ENCODE results near the gene NPPB. TPM values are rescaled to one million over a fixed set of nuclear protein-coding genes. Genes with fewer than 3 reads are reported as not detected.
A peak's percentile ranks its signal among the peaks of the same experiment; 100 is the strongest.

The NPPB gene
- total RNA-seq, 3 donors from 2014 or later = not detected

DNA sequence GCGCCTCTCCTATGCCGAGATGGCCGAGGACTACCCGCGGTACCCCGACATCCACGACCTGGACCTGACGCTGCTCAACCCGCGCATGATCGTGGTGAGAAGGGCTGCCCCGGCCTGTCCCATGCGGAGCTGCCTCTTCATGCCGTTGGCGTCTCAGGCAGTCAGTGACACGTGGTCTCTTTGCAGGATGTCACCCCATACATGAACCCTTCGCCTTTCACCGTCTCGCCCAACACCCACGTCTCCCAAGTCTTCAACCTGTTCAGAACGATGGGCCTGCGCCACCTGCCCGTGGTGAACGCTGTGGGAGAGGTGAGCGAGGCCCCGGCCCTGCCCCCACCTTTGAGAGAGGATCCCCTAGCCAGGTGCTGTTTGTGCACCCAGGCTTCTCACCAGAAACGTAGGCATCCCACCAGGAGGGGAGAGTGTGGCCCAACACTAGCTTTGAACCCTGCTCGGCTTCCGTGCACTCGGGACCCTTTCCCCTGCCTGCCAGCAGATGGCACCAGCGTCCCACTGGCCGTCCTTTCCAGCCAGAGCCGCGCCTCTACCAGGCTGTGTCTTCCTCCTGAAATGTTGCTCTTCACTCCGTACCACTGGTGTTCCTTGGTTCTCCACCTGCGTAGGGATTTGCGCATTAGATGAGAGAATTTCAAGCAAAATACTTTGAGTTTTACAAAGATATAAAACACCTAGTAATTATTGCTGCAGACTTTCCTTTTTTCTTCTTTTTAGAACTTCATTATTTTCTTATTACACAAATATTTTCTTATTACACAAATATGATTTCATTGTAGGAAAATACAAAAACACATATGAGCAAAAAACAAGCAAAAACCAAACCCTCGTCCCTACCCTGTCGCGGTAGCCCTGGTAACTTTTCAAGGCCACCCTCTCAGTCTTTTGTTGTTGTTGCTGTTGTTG lies 20.1 kb downstream of the NPPB start:
- TF ChIP-seq POLR2AphosphoS5 (IDR thresholded peaks at IDR 0.05) (peak in 2 of 3 donors; percentile 34 to 54), POLR2A (IDR thresholded peaks at IDR 0.05) (no peak)
- TF ChIP-seq, protein P1, sequence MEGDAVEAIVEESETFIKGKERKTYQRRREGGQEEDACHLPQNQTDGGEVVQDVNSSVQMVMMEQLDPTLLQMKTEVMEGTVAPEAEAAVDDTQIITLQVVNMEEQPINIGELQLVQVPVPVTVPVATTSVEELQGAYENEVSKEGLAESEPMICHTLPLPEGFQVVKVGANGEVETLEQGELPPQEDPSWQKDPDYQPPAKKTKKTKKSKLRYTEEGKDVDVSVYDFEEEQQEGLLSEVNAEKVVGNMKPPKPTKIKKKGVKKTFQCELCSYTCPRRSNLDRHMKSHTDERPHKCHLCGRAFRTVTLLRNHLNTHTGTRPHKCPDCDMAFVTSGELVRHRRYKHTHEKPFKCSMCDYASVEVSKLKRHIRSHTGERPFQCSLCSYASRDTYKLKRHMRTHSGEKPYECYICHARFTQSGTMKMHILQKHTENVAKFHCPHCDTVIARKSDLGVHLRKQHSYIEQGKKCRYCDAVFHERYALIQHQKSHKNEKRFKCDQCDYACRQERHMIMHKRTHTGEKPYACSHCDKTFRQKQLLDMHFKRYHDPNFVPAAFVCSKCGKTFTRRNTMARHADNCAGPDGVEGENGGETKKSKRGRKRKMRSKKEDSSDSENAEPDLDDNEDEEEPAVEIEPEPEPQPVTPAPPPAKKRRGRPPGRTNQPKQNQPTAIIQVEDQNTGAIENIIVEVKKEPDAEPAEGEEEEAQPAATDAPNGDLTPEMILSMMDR (IDR thresholded peaks at IDR 0.05) = peak; percentile 79 to 97 (median 90)
- H3K9me3 ChIP-seq = no peaks in the 10 kb centered on the region
- peaks cover 9% of the 10 kb centered on the region for H3K36me3 ChIP-seq
- DNase-seq (ENCODE audit: low spot score in 2 of 2) = peak; percentile 53 to 73
- H3K4me3 ChIP-seq = no peak overlapping the region
- no peaks in the 10 kb centered on the region for H3K27me3 ChIP-seq
- intact Hi-C loops (cut with DNase I; ENCODE audit: low total_unique reads) = no loop called here
- no peak overlapping the region for H3K27ac ChIP-seq
- no peaks in the 10 kb centered on the region for H3K4me1 ChIP-seq

DNA sequence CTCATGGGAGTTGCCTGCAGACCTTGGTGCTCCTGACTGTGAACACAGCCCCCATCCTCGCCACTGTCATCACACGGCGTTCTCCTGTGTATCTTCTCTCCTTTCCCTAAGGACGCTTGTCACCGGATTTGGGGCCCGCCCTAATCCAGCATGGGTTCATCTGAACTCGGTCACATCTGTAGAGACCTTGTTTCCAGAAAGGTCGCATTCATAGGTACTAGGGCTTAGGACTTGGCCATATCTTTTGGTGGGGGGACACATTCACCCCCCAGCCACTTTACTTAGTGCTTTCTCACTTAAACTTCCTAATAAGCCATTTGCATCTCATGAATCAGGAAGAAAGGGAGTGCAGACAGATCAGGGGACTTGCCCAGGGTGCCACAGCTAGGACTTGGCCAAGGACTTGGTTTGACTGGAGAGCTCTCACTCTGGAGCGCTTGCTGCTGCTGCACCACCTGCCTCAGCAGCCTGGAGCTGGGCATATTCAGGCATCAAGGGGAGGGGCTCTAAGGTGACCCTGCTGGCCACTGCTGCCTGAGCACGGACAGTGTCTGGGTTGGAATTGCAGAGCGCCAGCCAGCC lies 20.9 kb downstream of the NPPB start:
- H3K4me3 ChIP-seq = no peak overlapping the region
- H3K27me3 ChIP-seq = no peaks in the 10 kb centered on the region
- H3K36me3 ChIP-seq = peaks cover 9% of the 10 kb centered on the region
- H3K9me3 ChIP-seq = no peaks in the 10 kb centered on the region
- TF ChIP-seq, protein P1 (IDR thresholded peaks at IDR 0.05) = no peak
- no peak for TF ChIP-seq POLR2AphosphoS5 (IDR thresholded peaks at IDR 0.05)
- no peak for TF ChIP-seq POLR2A (IDR thresholded peaks at IDR 0.05)
- DNase-seq (ENCODE audit: low spot score in 2 of 2) = no peak
- no peak overlapping the region for H3K27ac ChIP-seq
- intact Hi-C loops (cut with DNase I; ENCODE audit: low total_unique reads) = no loop called here
- no peaks in the 10 kb centered on the region for H3K4me1 ChIP-seq

DNA sequence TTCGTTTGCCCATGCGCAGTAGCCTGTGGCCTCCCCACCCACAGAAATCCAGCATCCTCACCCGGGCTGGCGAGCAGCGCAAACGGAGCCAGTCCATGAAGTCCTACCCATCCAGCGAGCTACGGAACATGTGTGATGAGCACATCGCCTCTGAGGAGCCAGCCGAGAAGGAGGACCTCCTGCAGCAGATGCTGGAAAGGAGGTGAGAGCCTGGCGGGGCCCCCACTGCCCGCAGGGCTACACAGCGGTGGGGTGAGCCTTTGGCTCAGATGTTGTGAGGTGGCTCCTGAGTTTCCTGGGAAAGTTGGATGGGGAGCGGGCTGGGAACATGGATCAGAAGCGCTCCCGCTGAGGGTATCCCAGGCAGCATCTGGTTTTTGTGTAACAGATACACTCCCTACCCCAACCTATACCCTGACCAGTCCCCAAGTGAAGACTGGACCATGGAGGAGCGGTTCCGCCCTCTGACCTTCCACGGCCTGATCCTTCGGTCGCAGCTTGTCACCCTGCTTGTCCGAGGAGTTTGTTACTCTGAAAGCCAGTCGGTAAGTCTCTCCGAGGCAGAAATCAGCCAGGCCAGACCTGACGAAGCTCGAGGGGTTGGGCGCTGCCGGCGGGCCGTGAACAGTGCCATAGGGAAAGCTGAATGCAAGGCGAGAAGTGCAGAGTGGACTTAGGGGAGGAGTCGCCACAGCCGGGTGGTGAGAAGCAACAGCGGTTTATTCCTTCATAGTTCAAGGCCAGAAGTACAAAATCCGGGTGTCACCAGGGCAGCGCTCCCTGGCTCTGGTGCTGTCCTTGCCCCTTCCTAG lies 21.6 kb downstream of the NPPB start:
- no peaks in the 10 kb centered on the region for H3K4me1 ChIP-seq
- no peaks in the 10 kb centered on the region for H3K9me3 ChIP-seq
- TF ChIP-seq POLR2A (IDR thresholded peaks at IDR 0.05) (no peak), POLR2AphosphoS5 (IDR thresholded peaks at IDR 0.05) (no peak)
- TF ChIP-seq, protein P1 (IDR thresholded peaks at IDR 0.05) = no peak
- no peak for DNase-seq (ENCODE audit: low spot score in 2 of 2)
- H3K36me3 ChIP-seq = peaks cover 9% of the 10 kb centered on the region
- H3K4me3 ChIP-seq = no peak overlapping the region
- no peaks in the 10 kb centered on the region for H3K27me3 ChIP-seq
- no peak overlapping the region for H3K27ac ChIP-seq
- intact Hi-C loops (cut with DNase I; ENCODE audit: low total_unique reads) = no loop called here

DNA sequence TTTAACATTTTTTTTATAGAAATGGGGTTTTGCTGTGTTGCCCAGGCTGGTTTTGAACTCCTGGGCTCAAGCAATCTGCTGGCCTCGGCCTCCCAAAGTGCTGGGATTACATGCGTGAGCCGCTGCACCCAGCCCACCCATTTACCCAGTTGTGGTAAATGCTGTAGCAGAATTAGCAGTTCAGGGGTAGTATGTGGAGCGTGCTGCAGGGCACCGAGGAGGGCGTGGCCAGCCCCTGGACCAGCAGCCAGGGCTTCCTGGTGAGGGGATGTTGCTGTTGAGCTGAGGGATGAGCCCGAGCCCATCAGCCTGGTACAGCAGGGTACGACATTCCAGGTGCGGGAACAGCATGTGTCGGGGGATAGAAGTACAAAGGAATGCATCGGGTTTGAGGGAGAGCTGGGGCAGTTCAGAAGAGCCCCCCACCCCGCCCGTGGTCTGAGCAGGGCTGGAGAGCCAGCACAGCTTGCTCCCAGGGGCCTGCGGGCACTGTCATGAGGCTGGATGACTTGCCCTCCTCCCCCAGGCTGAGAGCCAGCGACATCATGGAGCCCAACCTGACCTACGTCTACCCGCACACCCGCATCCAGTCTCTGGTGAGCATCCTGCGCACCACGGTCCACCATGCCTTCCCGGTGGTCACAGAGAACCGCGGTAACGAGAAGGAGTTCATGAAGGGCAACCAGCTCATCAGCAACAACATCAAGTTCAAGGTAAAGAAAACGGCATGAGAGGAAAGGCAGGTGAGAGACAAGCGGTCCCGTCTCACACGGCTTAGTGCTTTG lies 23.1 kb downstream of the NPPB start:
- no peak for DNase-seq (ENCODE audit: low spot score in 2 of 2)
- TF ChIP-seq, protein P1 (IDR thresholded peaks at IDR 0.05) = no peak
- no peak for TF ChIP-seq POLR2A (IDR thresholded peaks at IDR 0.05)
- no peak for TF ChIP-seq POLR2AphosphoS5 (IDR thresholded peaks at IDR 0.05)
- Histone ChIP-seq H3K36me3 (no peaks in the 10 kb centered on the region), H3K9me3 (no peaks in the 10 kb centered on the region), H3K4me1 (no peaks in the 10 kb centered on the region), H3K27me3 (no peaks in the 10 kb centered on the region), H3K27ac (no peak overlapping the region), H3K4me3 (no peak overlapping the region)
- intact Hi-C loops (cut with DNase I; ENCODE audit: low total_unique reads) = no loop called here

Data from breast epithelium (tissue), 4 donors.